NCI-H187 (cell line): ENCODE measurements around the gene HS3ST3B1.

Experiments
- DNase-seq, 2 experiments: peaks; one replicate each; lab custom pipeline; 2025; lab: John Stamatoyannopoulos, UW

The HS3ST3B1 gene

GRCh38 chr17:14321476-14321949 lies 20.6 kb downstream of the HS3ST3B1 start:
- no peak for DNase-seq

- no peak for DNase-seq
Observed at GRCh38 chr17:14321980-14322776, 21.3 kb downstream of the HS3ST3B1 start.

- DNase-seq, result no peak
Observed at GRCh38 chr17:14323522-14323981, 22.7 kb downstream of the HS3ST3B1 start.

- no peak for DNase-seq
Observed at GRCh38 chr17:14325618-14326167, 24.8 kb downstream of the HS3ST3B1 start.

GRCh38 chr17:14329900-14330491 lies 29.1 kb downstream of the HS3ST3B1 start:
- DNase-seq, result no peak

- no peak for DNase-seq
Observed at GRCh38 chr17:14330492-14330962, 29.6 kb downstream of the HS3ST3B1 start.

GRCh38 chr17:14331225-14331981 lies 30.5 kb downstream of the HS3ST3B1 start:
- no peak for DNase-seq

GRCh38 chr17:14331982-14332298 lies 31.1 kb downstream of the HS3ST3B1 start:
- DNase-seq, result no peak

- DNase-seq, result no peak
Observed at GRCh38 chr17:14332331-14332730, 31.4 kb downstream of the HS3ST3B1 start.

- no peak for DNase-seq
Observed at GRCh38 chr17:14333506-14333905, 32.6 kb downstream of the HS3ST3B1 start.

- DNase-seq, result no peak
Observed at GRCh38 chr17:14334276-14334840, 33.5 kb downstream of the HS3ST3B1 start.

GRCh38 chr17:14334919-14335318 lies 34.0 kb downstream of the HS3ST3B1 start:
- no peak for DNase-seq

GRCh38 chr17:14336418-14336817 lies 35.5 kb downstream of the HS3ST3B1 start:
- DNase-seq, result no peak

- DNase-seq, result no peak
Observed at GRCh38 chr17:14337596-14338079, 36.8 kb downstream of the HS3ST3B1 start.

GRCh38 chr17:14340857-14341754 lies 40.2 kb downstream of the HS3ST3B1 start:
- no peak for DNase-seq

GRCh38 chr17:14341866-14342265 lies 41.0 kb downstream of the HS3ST3B1 start:
- DNase-seq, result no peak

- DNase-seq, result no peak
Observed at GRCh38 chr17:14346801-14347200, 45.9 kb downstream of the HS3ST3B1 start.

GRCh38 chr17:14351493-14351892 lies 50.6 kb downstream of the HS3ST3B1 start:
- DNase-seq, result no peak

- DNase-seq, result no peak
Observed at GRCh38 chr17:14352136-14352535, 51.3 kb downstream of the HS3ST3B1 start.

- DNase-seq, result no peak
Observed at GRCh38 chr17:14353861-14354474, 53.1 kb downstream of the HS3ST3B1 start.
